KMS-11 (cell line): Measurements from ENCODE around the gene MYORG.

ENCODE experiments used
- H2AFZ ChIP-seq: fragments of 200-600 bp; sonication (generic); 2 replicates; pipeline ENCODE4 v1.6.1; 2016; ENCODE audit warnings: antibody characterized with exemption, mixed run types, low read depth
- H3K27ac ChIP-seq: fragments of 200-600 bp; sonication (generic); 2 replicates; pipeline ENCODE4 v1.6.1; 2016; ENCODE audit warnings: mild to moderate bottlenecking, mixed run types
- H3K27me3 ChIP-seq: fragments of 200-600 bp; sonication (generic); 2 replicates; pipeline ENCODE4 v1.6.1; 2017; ENCODE audit warnings: mild to moderate bottlenecking, low read depth, mixed run types, moderate library complexity; ENCODE audit not compliant: insufficient read depth
- H3K36me3 ChIP-seq: fragments of 200-600 bp; sonication (generic); 2 replicates; pipeline ENCODE4 v1.6.1; 2017; ENCODE audit warnings: mild to moderate bottlenecking, mixed run types; ENCODE audit not compliant: insufficient read depth
- H3K4me1 ChIP-seq: fragments of 200-600 bp; sonication (generic); 2 replicates; pipeline ENCODE4 v1.6.1; 2016; ENCODE audit warnings: mild to moderate bottlenecking, low read depth, mixed run types; ENCODE audit not compliant: poor library complexity, severe bottlenecking
- H3K4me2 ChIP-seq: fragments of 200-600 bp; sonication (generic); 2 replicates; pipeline ENCODE4 v1.7.0; 2016; ENCODE audit warnings: mild to moderate bottlenecking, mixed run types
- H3K4me3 ChIP-seq: fragments of 200-600 bp; sonication (generic); IDR thresholded peaks from 2 replicates; pipeline ENCODE4 v1.6.1; 2017; ENCODE audit warnings: low read depth, low read length, mixed read lengths; ENCODE audit not compliant: insufficient read depth
- H3K79me2 ChIP-seq: fragments of 200-600 bp; sonication (generic); 2 replicates; pipeline ENCODE4 v1.6.1; 2016; ENCODE audit warnings: low read depth, mixed run types; ENCODE audit not compliant: insufficient read depth
- H3K9ac ChIP-seq: fragments of 200-600 bp; sonication (generic); 2 replicates; pipeline ENCODE4 v1.6.1; 2016; ENCODE audit warnings: mild to moderate bottlenecking, mixed run types
- H4K20me1 ChIP-seq: fragments of 200-600 bp; sonication (generic); 2 replicates; pipeline ENCODE4 v1.6.1; 2016; ENCODE audit warnings: mild to moderate bottlenecking, mixed run types; ENCODE audit not compliant: insufficient read depth
- TF ChIP-seq, protein P1 (sequence below): fragments of 200-600 bp; sonication (generic); conservative IDR thresholded peaks from 2 replicates; pipeline ENCODE4 v1.6.1; 2017; ENCODE audit warnings: low read depth, mild to moderate bottlenecking, antibody characterized with exemption, low read length, moderate library complexity, mixed read lengths

Gene MYORG

DNA sequence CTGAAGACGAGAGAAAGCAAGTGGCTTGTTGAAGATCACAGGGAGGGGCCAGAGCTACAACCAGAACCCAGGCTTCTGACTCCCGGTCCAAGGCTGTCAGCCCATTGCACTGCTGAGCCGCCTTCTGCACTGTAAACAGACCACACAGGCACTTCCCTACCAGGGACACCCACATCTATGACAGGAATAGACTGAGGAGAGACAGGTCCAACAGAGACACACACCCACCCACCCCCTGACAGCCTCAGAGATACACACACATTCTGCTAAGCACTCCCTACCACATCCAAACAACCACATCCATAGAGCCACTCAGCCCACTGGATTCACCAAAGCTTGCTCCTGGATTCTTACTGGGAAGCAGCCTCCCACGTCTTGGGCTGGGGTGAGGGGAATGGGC is 23.0 kb upstream of the MYORG start:
- H3K4me1 ChIP-seq, result no peaks in the 10 kb centered on the region
- no peak overlapping the region for H3K4me3 ChIP-seq
- H3K27ac ChIP-seq, result no peak overlapping the region
- H3K9ac ChIP-seq, result no peak overlapping the region
- no peaks in the 10 kb centered on the region for H3K79me2 ChIP-seq
- no peaks in the 10 kb centered on the region for H3K36me3 ChIP-seq
- H3K27me3 ChIP-seq, result no peaks in the 10 kb centered on the region
- H4K20me1 ChIP-seq, result no peaks in the 10 kb centered on the region
- TF ChIP-seq, protein P1, sequence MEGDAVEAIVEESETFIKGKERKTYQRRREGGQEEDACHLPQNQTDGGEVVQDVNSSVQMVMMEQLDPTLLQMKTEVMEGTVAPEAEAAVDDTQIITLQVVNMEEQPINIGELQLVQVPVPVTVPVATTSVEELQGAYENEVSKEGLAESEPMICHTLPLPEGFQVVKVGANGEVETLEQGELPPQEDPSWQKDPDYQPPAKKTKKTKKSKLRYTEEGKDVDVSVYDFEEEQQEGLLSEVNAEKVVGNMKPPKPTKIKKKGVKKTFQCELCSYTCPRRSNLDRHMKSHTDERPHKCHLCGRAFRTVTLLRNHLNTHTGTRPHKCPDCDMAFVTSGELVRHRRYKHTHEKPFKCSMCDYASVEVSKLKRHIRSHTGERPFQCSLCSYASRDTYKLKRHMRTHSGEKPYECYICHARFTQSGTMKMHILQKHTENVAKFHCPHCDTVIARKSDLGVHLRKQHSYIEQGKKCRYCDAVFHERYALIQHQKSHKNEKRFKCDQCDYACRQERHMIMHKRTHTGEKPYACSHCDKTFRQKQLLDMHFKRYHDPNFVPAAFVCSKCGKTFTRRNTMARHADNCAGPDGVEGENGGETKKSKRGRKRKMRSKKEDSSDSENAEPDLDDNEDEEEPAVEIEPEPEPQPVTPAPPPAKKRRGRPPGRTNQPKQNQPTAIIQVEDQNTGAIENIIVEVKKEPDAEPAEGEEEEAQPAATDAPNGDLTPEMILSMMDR, result no peak
- H2AFZ ChIP-seq, result no peak overlapping the region
- no peak overlapping the region for H3K4me2 ChIP-seq

DNA sequence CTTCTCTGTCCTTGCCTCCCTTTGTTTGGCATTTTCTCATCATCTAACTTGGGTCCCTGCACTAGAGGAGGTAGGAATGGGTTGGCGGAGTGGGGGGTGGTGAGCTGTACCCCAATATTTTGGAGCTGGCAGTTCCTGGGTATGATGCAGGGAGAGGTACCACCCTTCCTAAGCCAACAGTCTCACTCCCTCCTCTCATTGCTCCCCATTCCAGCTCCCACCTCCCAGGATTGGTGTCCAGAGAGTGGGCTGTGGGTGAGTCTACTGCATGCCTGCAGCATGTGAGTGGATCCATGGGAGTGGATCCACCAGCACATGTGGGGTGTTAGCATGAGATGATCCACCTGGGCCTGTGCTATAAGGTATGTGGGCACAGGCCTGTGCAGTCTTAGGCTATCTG is 22.2 kb upstream of the MYORG start:
- Histone ChIP-seq H4K20me1 (no peaks in the 10 kb centered on the region), H3K4me2 (no peak overlapping the region), H3K9ac (no peak overlapping the region), H3K27me3 (no peaks in the 10 kb centered on the region), H2AFZ (no peak overlapping the region), H3K27ac (no peak overlapping the region), H3K36me3 (no peaks in the 10 kb centered on the region), H3K4me1 (no peaks in the 10 kb centered on the region), H3K4me3 (no peak overlapping the region), H3K79me2 (no peaks in the 10 kb centered on the region)
- TF ChIP-seq, protein P1, result no peak

DNA sequence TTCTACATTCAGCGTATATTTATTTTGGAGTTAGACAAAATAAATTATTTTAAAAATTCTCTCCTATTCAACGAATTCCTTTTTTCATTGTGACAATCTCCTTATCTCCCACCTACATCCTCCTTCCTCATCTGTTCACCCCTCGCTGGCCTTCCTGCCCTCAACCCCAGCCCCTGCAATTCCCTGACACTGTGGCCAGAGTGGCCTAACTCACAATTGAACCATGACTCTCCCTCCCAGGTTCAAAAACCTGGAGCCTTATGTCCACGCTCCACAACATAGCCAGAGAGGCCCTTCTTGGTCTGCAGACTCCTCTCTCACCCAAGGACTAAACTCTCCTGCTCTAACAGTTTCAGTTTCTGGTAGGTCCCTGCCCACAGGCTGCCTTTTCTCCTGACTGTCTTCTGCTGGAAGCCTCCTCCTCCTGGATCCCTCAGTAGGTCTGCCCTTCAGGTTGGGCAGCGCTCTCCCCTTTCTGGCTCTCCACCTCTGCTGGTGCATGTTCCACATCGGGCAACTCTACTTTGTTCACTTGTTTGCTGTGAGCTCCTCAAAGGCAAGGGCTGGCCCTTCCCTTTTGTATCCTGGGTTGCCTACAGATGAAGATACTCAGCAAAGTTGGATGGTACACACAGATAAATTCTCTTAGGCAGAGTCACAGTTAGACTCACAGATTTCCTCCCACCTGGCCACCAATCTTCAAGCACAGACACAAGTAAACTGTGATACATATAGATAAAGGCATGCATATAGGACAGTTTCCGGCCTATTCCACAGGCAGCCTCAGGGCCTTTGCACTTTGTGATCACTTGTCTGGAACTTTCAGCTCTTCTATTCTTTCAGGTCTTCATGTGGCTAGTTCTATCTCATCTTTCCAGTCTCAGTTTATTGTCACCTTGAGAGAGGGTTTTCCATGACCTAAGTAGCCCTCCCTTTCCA is 19.8 kb upstream of the MYORG start:
- no peaks in the 10 kb centered on the region for H3K36me3 ChIP-seq
- H3K4me3 ChIP-seq, result no peak overlapping the region
- H3K27me3 ChIP-seq, result no peaks in the 10 kb centered on the region
- no peaks in the 10 kb centered on the region for H3K79me2 ChIP-seq
- H4K20me1 ChIP-seq, result no peaks in the 10 kb centered on the region
- no peak overlapping the region for H3K4me2 ChIP-seq
- TF ChIP-seq, protein P1, result no peak
- no peak overlapping the region for H3K9ac ChIP-seq
- H2AFZ ChIP-seq, result no peak overlapping the region
- H3K4me1 ChIP-seq, result no peaks in the 10 kb centered on the region
- no peak overlapping the region for H3K27ac ChIP-seq

DNA sequence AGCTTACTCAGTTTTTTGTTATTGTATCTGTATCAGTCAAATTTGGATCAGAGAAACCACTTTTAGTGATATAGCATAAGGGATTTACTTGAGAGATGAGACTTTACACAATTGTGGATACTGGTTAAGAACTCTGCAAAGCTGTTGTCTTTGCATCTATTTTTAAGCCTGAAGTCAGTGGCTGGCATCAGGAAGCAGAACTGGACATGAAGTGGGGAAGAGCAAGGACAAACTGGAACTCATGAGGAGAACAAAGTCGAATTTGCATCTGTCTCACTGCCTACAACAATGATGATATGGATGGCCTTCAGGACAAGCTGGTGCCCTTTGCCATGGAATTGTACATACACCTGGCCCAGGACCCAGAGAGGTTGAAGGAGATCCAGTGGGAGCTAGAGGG is 15.8 kb upstream of the MYORG start:
- TF ChIP-seq, protein P1, result no peak
- Histone ChIP-seq H3K9ac (no peak overlapping the region), H3K4me1 (no peaks in the 10 kb centered on the region)

More for the DNA sequence above, 15.8 kb upstream of the MYORG start:
- Histone ChIP-seq H3K27ac (no peak overlapping the region), H3K27me3 (no peaks in the 10 kb centered on the region), H2AFZ (no peak overlapping the region), H3K4me2 (no peak overlapping the region), H4K20me1 (no peaks in the 10 kb centered on the region), H3K36me3 (no peaks in the 10 kb centered on the region), H3K4me3 (no peak overlapping the region), H3K79me2 (no peaks in the 10 kb centered on the region)
